ENCODE measurements around the gene ARAP1. TPM values are rescaled to one million over a fixed set of nuclear protein-coding genes. Genes with fewer than 3 reads are reported as not detected.
A peak's percentile ranks its signal among the peaks of the same experiment; 100 is the strongest.

The ARAP1 gene
- total and polyA plus RNA-seq, 2 of the 8 experiments (the other 6 are each of a cell fraction or from before 2014, with no cell fraction given), result 25.7 to 61.6 TPM

GRCh38 chr11:72705442-72706365 is 46.5 kb downstream of the ARAP1 start:
- Histone ChIP-seq H3K9ac (replicated peaks in 1 of 4; ENCODE audit: extremely low read depth in 1 of 4, low read depth in 3 of 4, low read length in 3 of 4) (no peak overlapping the region), H3K23ac (ENCODE audit: insufficient read length) (no peak overlapping the region), H2AK5ac (ENCODE audit: low read depth, low read length) (no peak overlapping the region), H2BK5ac (ENCODE audit: low read depth, low read length) (peak overlapping the region; percentile 77; the same call in 1 of the 2 replicates), H3K4me1 (replicated peaks in 1 of 4; ENCODE audit: control insufficient read depth in 3 of 4, insufficient read depth in 4 of 4, low read length in 3 of 4) (peaks cover 11 to 40% (median 33%) of the 10 kb centered on the region in 4 experiments), H3K79me2 (ENCODE audit: control insufficient read depth in 1 of 2, insufficient read depth in 2 of 2, low read length in 2 of 2) (no peaks in the 10 kb centered on the region), H3K9me3 (ENCODE audit: insufficient read depth in 2 of 2, low read depth in 1 of 2, low read length in 1 of 2) (no peaks in the 10 kb centered on the region), H4K8ac (ENCODE audit: extremely low read depth, insufficient read depth, low read length) (peak overlapping the region; percentile 65), H3K36me3 (ENCODE audit: control insufficient read depth in 2 of 4, insufficient read depth in 4 of 4, low read length in 3 of 4) (peaks cover 0 to 2% (median 0%) of the 10 kb centered on the region in 4 experiments; a peak in 1 of 8 replicates), H4K5ac (ENCODE audit: insufficient read length, low read depth, low read length) (peak overlapping the region; percentile 1), H3K27me3 (replicated peaks in 1 of 4; ENCODE audit: control insufficient read depth in 3 of 4, extremely low read depth in 1 of 4, insufficient read depth in 3 of 4, low read length in 3 of 4) (no peaks in the 10 kb centered on the region), H2AFZ (ENCODE audit: low read length) (no peak overlapping the region), H3K18ac (ENCODE audit: extremely low read depth, low read length) (peak overlapping the region; percentile 81), H3K23me2 (ENCODE audit: low read depth, low read length) (peaks cover 2% of the 10 kb centered on the region; the same call in 1 of the 2 replicates), H2BK120ac (replicated peaks; ENCODE audit: low read depth, low read length) (no peak overlapping the region), H3K56ac (replicated peaks; ENCODE audit: insufficient read length, low read depth, low read length) (no peak overlapping the region), H3K79me1 (ENCODE audit: low read depth, low read length) (no peaks in the 10 kb centered on the region; the same call in 1 of the 2 replicates), H4K20me1 (replicated peaks in 1 of 2; ENCODE audit: control insufficient read depth in 1 of 2, insufficient read depth in 2 of 2, low read length in 2 of 2) (peaks cover 1 to 12% of the 10 kb centered on the region in 2 experiments), H2BK15ac (ENCODE audit: low read length) (peak overlapping the region; percentile 81; the same call in 1 of the 2 replicates), H3K27ac (ENCODE audit: low read depth, low read length) (no peak overlapping the region), H3K4ac (replicated peaks; ENCODE audit: insufficient read length, low read depth, low read length) (peak overlapping the region; percentile 87), H4K91ac (replicated peaks; ENCODE audit: insufficient read length, low read length) (peak overlapping the region; percentile 56), H3K4me3 (ENCODE audit: extremely low read depth in 1 of 4, insufficient read depth in 2 of 4, low read depth in 3 of 4, low read length in 4 of 4) (peak overlapping the region in 2 of 4 experiments; percentile 10 to 21; a peak in 1 of 8 replicates), H2BK12ac (ENCODE audit: low read depth, low read length) (peak overlapping the region; percentile 75; the same call in 1 of the 2 replicates), H3K14ac (ENCODE audit: insufficient read length) (no peak overlapping the region), H2BK20ac (ENCODE audit: low read length) (no peak overlapping the region), H3K4me2 (ENCODE audit: insufficient read depth in 1 of 2, low read depth in 2 of 2, low read length in 2 of 2) (peak overlapping the region; percentile 59 to 63)
- POLR2A ChIA-PET (ENCODE audit: partially characterized antibody), result interaction anchor here (0.9 kb wide), 1 partner anchor 16 kb away, joined by 3 read pairs; no protein-coding TSS in a partner anchor
- DNase-seq (ENCODE audit: low read depth in 1 of 2, low spot score in 2 of 2), result no peak
- 69% methylated on average over 12 of the region's 12 CpGs; no CpG with 5 or more reads in 1 of the 2 experiments for WGBS, 2 experiments (ENCODE audit: extremely low coverage in 1 of 2, insufficient coverage in 1 of 2, insufficient read length in 1 of 2, insufficient replicate concordance in 2 of 2, low coverage in 1 of 2, low lambda C conversion rate in 2 of 2, missing lambda C conversion rate in 1 of 2)
- CTCF ChIA-PET (ENCODE audit: partially characterized antibody), result interaction anchor here (0.7 to 2.4 kb wide), 7 partner anchors 11 to 110 kb away, joined by 3 to 9 read pairs (median 4); no protein-coding TSS in a partner anchor
- peak; percentile 48 for FAIRE-seq
- no peak for TF ChIP-seq TAF1 (IDR thresholded peaks at IDR 0.05; ENCODE audit: low read depth, low read length)
- TF ChIP-seq YY1 (IDR thresholded peaks at IDR 0.05; ENCODE audit: low read depth, low read length), result no peak
- no peak for TF ChIP-seq KDM4A (IDR thresholded peaks at IDR 0.05; ENCODE audit: low read depth, low read length, severe bottlenecking)
- TF ChIP-seq CREB1 (IDR thresholded peaks at IDR 0.05), result no peak
- TF ChIP-seq CEBPB (IDR thresholded peaks at IDR 0.05; ENCODE audit: low read depth, low read length), result no peak
- TF ChIP-seq ASH2L (IDR thresholded peaks at IDR 0.05; ENCODE audit: low read length), result peak; percentile 22
- 0 out of 2 replicates have a peak, but pooled peaks have one; percentile 13 for TF ChIP-seq TBP (IDR thresholded peaks at IDR 0.05; ENCODE audit: low read depth, low read length)
- no peak for TF ChIP-seq SRF (IDR thresholded peaks at IDR 0.05; ENCODE audit: low read depth, low read length)
- no peak for TF ChIP-seq EP300 (IDR thresholded peaks at IDR 0.05; ENCODE audit: borderline replicate concordance in 1 of 2, low read depth in 2 of 2, low read length in 2 of 2)
- TF ChIP-seq TAF7 (optimal IDR thresholded peaks at IDR 0.05; ENCODE audit: borderline replicate concordance, low read depth, low read length), result no peak
- TF ChIP-seq CBX8 (IDR thresholded peaks at IDR 0.05; ENCODE audit: borderline replicate concordance, low read depth, low read length), result no peak
- no peak for TF ChIP-seq BACH1 (IDR thresholded peaks at IDR 0.05; ENCODE audit: low read length)

Measured in H1 (cell line).